ENCODE measurements around the gene HSD3B7.

DNA sequence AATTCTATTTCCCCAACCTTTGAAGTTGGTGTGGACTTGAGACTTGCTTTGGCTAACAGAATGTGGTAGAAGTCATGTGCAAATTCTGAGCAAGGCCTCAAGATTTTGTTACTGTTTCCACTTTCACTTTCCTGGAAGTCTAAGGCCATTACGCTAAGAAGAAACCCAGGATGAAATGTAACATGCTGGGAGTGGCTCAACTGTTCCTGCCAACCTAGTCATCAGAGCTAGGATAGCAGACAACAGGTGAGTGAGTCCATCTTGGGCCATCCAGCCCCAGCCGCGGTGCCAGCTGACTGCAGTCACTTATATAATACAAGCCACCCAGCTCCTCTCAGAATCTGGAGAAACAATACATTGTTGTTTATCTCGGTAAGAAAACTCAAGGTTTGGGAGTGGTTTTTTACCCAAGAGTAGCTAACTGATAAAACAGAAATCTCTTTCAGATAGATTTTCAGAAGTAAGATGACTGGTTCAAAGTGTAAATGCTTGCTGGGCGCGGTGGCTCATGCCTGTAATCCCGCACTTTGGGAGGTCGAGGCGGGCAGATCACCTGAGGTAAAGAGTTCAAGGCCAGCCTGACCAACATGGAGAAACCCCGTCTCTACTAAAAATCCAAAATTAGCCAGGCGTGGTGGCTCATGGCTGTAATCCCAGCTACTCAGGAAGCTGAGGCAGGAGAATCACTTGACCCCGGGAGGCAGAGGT lies 37.7 kb downstream of the HSD3B7 start:
- TF ChIP-seq TAF1 (IDR thresholded peaks at IDR 0.05; ENCODE audit: borderline replicate concordance, low read depth, low read length) (no peak), POLR2A (IDR thresholded peaks at IDR 0.05; ENCODE audit: low read depth, low read length) (no peak)
